CD4-positive, CD25-positive, alpha-beta regulatory T cell (primary cell): ENCODE data around the gene FGF18. TPM values are rescaled to one million over a fixed set of nuclear protein-coding genes. Genes with fewer than 3 reads are reported as not detected.
"Not testable (repeated sequence)": the region's sequence is repeated elsewhere in the genome, so short reads cannot be mapped to it uniquely, and the experiment has no call there.

Experiments
- ATAC-seq, 2 donors: fragments of 150-1000 bp; cut with Tn5 transposase; one replicate each; pipeline ENCODE4 v1.10.0; 2021; ENCODE audit warnings: low read depth in 2 of 2, moderate number of reproducible peaks in 2 of 2, moderate library complexity in 1 of 2
- DNase-seq, 3 donors: peaks; one replicate each; pipeline versions ENCODE4 v3.0.0 to v3.0.0-alpha.2; 2012 to 2022; ENCODE audit warnings: mixed read lengths in 1 of 3
- H3K27ac ChIP-seq: one replicate; pipeline ENCODE4 v1.7.0; 2013; ENCODE audit warnings: mild to moderate bottlenecking, low read length; ENCODE audit not compliant: insufficient read depth, poor library complexity, severe bottlenecking
- H3K27me3 ChIP-seq: one replicate; pipeline ENCODE4 v1.7.0; 2013; ENCODE audit warnings: low read length; ENCODE audit not compliant: control insufficient read depth, insufficient read depth
- H3K36me3 ChIP-seq: one replicate; pipeline ENCODE4 v1.7.0; 2013; ENCODE audit warnings: mild to moderate bottlenecking, low read length, moderate library complexity; ENCODE audit not compliant: control insufficient read depth, insufficient read depth
- H3K4me1 ChIP-seq: 2 replicates; pipeline ENCODE4 v1.7.0; 2013; ENCODE audit warnings: mild to moderate bottlenecking, low read length; ENCODE audit not compliant: insufficient read depth, control insufficient read depth, poor library complexity, severe bottlenecking
- H3K4me3 ChIP-seq: one replicate; pipeline ENCODE4 v1.7.0; 2013; ENCODE audit warnings: low read depth, mild to moderate bottlenecking, low read length, moderate library complexity
- H3K9me3 ChIP-seq, 2 experiments: 1 replicate in 1 of 2; 2 replicates in 1 of 2; pipeline ENCODE4 v1.7.0; 2013; ENCODE audit warnings: low read length in 2 of 2, mild to moderate bottlenecking in 1 of 2, moderate library complexity in 1 of 2; ENCODE audit not compliant: control insufficient read depth in 2 of 2
- H3K27ac Mint-ChIP-seq, 3 donors: one replicate each; pipeline ENCODE4 v1.8.0; 2020 to 2022; ENCODE audit warnings: mild to moderate bottlenecking in 3 of 3, mixed read lengths in 3 of 3, moderate library complexity in 2 of 3
- H3K27me3 Mint-ChIP-seq: one replicate; pipeline ENCODE4 v1.8.0; 2022; ENCODE audit warnings: mild to moderate bottlenecking, mixed read lengths
- H3K36me3 Mint-ChIP-seq: one replicate; pipeline ENCODE4 v1.8.0; 2020; ENCODE audit warnings: mixed read lengths
- H3K4me1 Mint-ChIP-seq, 4 donors: one replicate each; pipeline ENCODE4 v1.8.0; 2020 to 2022; ENCODE audit warnings: mixed read lengths in 4 of 4, mild to moderate bottlenecking in 1 of 4
- H3K4me3 Mint-ChIP-seq, 4 donors: one replicate each; pipeline ENCODE4 v1.8.0; 2020 to 2022; ENCODE audit warnings: mild to moderate bottlenecking in 4 of 4, mixed read lengths in 4 of 4, moderate library complexity in 3 of 4
- H3K9me3 Mint-ChIP-seq, 7 donors: one replicate each; pipeline ENCODE4 v1.8.0; 2020 to 2022; ENCODE audit warnings: mixed read lengths in 7 of 7, mild to moderate bottlenecking in 3 of 7, moderate library complexity in 2 of 7
- polyA plus RNA-seq, 4 donors: library from polyadenylated mRNA; unstranded; fragments of 300-500 nt; fragmentation: Illumina TruSeq; gene quantifications; one replicate each; pipeline ENCODE4 v1.2.3, GENCODE V29; 2021
- total RNA-seq: library from RNA; stranded (reverse); gene quantifications from one replicate; pipeline ENCODE4 v1.2.3, GENCODE V29; 2022

Gene FGF18
- total and polyA plus RNA-seq, 5 donors from 2014 or later = 0.18 to 0.57 TPM; not detected in 3

DNA sequence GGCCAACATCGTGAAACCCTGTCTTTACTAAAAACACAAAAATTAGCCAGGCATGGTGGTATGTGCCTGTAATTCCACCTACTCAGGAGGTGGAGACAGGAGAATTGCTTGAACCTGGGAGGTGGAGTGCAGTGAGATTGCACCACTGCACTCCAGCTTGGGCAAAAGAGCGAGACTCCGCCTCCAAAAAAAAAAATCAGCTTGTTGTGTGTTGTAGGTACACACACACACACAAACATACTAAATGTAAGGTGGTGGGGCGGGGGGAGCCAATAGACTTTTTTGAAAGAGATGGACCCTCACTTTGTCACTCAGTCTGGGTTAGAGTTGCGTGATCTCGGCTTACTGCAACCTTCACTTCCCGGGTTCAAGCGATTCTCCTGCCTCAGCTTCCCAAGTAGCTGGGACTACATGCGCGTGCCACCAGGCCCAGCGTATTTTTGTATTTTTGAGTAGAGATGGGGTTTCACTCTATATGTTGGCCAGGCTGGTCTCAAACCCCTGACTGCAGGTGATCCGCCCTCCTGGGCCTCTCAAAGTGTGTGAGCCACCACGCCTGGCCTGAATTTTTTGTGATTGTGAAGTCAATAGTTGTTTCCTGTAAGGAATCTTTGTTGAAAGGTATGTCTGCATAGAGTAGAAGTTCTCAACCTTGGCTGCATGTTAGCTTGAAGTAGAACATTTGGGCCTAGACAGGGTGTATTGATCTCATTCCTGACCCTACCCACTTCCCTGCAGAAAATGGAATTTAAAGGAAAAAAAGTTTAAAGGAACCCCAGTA lies 18.1 kb upstream of the FGF18 start:
- no peak overlapping the region for H3K27ac ChIP-seq
- Mint-ChIP-seq H3K36me3 (peaks cover 42% of the 10 kb centered on the region), H3K4me1 (peaks cover 15 to 53% (median 42%) of the 10 kb centered on the region in 4 donors), H3K4me3 (no peak overlapping the region), H3K27ac (peak overlapping the region in 2 of 3 donors; percentile 8 to 48), H3K27me3 (no peaks in the 10 kb centered on the region), H3K9me3 (peaks cover 0 to 4% (median 0%) of the 10 kb centered on the region in 7 donors)
- H3K4me3 ChIP-seq = no peak overlapping the region
- DNase-seq (no peak), ATAC-seq (no peak)
- H3K9me3 ChIP-seq = no peaks in the 10 kb centered on the region
- H3K36me3 ChIP-seq = peaks cover 67% of the 10 kb centered on the region
- H3K4me1 ChIP-seq = peaks cover 13% of the 10 kb centered on the region
- no peaks in the 10 kb centered on the region for H3K27me3 ChIP-seq

DNA sequence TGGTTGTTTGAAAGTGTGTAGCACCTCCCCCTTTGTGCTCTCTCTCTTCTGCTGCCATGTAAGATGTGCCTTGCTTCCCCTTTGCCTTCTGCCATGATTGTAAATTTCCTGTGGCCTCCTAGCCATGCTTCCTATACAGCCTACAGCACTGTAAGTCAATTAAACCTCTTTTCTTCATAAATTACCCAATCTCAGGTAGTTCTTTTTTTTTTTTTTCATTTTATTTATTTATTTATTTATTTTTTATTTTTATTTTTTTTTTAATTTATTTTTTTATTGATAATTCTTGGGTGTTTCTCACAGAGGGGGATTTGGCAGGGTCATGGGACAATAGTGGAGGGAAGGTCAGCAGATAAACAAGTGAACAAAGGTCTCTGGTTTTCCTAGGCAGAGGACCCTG lies 16.7 kb upstream of the FGF18 start:
- not testable (repeated sequence) for H3K9me3 ChIP-seq, ATAC-seq, H3K4me3 Mint-ChIP-seq, H3K9me3 Mint-ChIP-seq, H3K4me3 ChIP-seq, H3K27ac ChIP-seq, H3K27ac Mint-ChIP-seq, H3K27me3 ChIP-seq, DNase-seq, H3K27me3 Mint-ChIP-seq
- Mint-ChIP-seq H3K4me1 (peaks cover 24 to 53% (median 44%) of the 10 kb centered on the region in 4 donors), H3K36me3 (peaks cover 41% of the 10 kb centered on the region)
- peaks cover 13% of the 10 kb centered on the region for H3K4me1 ChIP-seq
- peaks cover 67% of the 10 kb centered on the region for H3K36me3 ChIP-seq

DNA sequence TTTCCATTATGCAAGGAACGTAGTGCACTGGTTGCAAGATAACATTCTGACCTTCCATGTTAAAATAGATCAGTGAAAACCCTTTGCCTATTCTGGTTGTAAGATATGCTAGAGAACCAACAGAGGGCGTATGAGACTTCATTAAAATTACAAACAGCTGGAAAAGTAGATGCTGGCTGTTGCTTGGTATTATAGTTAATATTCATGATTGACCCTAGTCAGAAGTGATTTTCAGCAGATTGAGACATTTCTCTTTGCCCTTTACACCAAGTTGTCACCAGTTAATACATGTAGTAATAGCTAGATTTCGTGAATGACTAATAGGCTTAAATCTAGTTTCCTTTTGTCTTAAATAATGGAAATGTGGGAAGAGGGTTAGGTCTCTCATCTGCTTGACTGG lies 13.8 kb upstream of the FGF18 start:
- Histone ChIP-seq H3K36me3 (peaks cover 69% of the 10 kb centered on the region), H3K27me3 (no peaks in the 10 kb centered on the region), H3K27ac (no peak overlapping the region), H3K4me1 (peaks cover 12% of the 10 kb centered on the region), H3K4me3 (no peak overlapping the region), H3K9me3 (no peaks in the 10 kb centered on the region)
- Mint-ChIP-seq H3K9me3 (peaks cover 0 to 4% (median 0%) of the 10 kb centered on the region in 7 donors), H3K4me3 (peak overlapping the region in 1 of 4 donors; percentile 62), H3K27me3 (no peaks in the 10 kb centered on the region), H3K27ac (peak overlapping the region in 2 of 3 donors; percentile 21 to 40), H3K4me1 (peaks cover 37 to 51% (median 43%) of the 10 kb centered on the region in 4 donors), H3K36me3 (peaks cover 54% of the 10 kb centered on the region)
- DNase-seq (no peak), ATAC-seq (no peak)

DNA sequence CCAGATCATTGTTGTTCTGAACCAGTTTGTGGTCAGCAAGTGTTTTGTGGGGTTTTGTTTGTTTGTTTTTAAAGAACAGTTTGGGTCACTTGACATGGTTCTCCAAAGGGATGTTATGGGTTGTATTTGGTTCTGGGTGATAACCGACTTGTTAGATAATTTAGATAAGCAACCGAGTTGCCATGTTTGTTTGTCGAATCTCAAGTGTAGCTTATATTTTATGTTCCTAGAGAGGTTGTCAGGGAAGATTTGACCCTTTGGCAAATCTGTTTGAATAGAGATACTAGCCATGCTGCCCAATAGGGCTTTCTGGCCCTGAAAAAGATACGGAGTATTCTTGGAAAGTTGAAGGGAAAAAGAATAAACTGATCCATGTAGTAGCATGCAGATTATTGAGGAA lies 12.2 kb upstream of the FGF18 start:
- Mint-ChIP-seq H3K27me3 (no peaks in the 10 kb centered on the region), H3K27ac (no peak overlapping the region), H3K4me3 (no peak overlapping the region), H3K9me3 (peaks cover 0 to 4% (median 0%) of the 10 kb centered on the region in 7 donors), H3K4me1 (peaks cover 36 to 49% (median 41%) of the 10 kb centered on the region in 4 donors), H3K36me3 (peaks cover 60% of the 10 kb centered on the region)
- H3K4me3 ChIP-seq = no peak overlapping the region
- no peaks in the 10 kb centered on the region for H3K27me3 ChIP-seq
- H3K9me3 ChIP-seq = no peaks in the 10 kb centered on the region
- DNase-seq (no peak), ATAC-seq (no peak)
- peaks cover 72% of the 10 kb centered on the region for H3K36me3 ChIP-seq
- peaks cover 3% of the 10 kb centered on the region for H3K4me1 ChIP-seq
- no peak overlapping the region for H3K27ac ChIP-seq

DNA sequence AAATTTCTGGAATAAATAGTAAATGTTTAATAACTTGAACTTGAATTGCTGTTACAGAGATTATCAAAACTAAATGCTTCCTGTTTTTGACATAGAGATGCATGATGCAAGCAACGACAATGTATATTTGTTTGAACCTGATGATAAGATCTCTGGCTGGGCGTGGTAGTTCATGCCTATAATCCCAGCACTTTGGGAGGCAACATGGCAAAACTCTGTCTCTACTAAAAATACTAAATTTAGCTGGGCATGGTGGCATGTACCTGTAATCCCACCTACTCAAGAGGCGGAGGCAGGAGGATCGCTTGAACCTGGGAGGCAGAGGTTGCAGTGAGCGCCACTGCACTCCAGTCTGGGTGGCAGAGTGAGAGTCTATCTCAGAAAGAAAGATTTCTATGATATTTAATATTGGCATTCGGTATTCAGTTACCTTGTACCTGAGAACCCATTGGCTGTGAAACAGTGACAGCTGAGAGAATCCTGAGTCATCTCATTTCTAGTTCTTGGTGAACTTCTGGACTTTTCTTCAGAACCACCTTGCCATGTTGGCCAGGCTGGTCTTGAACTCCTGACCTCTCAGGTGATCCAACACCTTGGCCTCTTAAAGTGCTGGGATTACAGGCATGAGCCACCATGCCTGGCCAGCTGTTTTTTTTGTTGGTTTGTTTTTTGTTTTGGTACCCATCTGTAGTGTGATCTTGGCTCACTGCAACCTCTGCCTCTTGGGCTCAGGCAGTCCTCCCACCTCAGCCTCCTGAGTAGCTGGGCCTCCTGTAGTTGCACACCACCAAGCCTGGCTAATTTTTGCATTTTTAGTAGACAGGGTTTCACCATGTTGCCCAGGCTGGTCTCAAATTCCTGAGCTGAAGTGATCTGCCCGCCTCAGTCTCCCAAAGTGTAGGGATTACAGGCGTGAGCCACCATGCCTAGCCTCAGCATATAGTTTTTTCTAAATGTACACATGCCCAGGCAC lies 10.0 kb upstream of the FGF18 start:
- H3K4me1 Mint-ChIP-seq = peaks cover 37 to 49% (median 43%) of the 10 kb centered on the region in 4 donors
- peaks cover 63% of the 10 kb centered on the region for H3K36me3 Mint-ChIP-seq
- peaks cover 0 to 4% (median 0%) of the 10 kb centered on the region in 7 donors for H3K9me3 Mint-ChIP-seq
- H3K4me1 ChIP-seq = peaks cover 3% of the 10 kb centered on the region
- no peaks in the 10 kb centered on the region for H3K9me3 ChIP-seq
- peak overlapping the region in 3 of 4 donors; percentile 21 to 58 (median 51) for H3K4me3 Mint-ChIP-seq
- H3K27ac Mint-ChIP-seq = peak overlapping the region in 2 of 3 donors; percentile 66 to 91
- no peak for DNase-seq
- H3K27me3 ChIP-seq = no peaks in the 10 kb centered on the region
- H3K4me3 ChIP-seq = peak overlapping the region; percentile 26
- H3K27ac ChIP-seq = no peak overlapping the region
- H3K36me3 ChIP-seq = peaks cover 91% of the 10 kb centered on the region
- no peaks in the 10 kb centered on the region for H3K27me3 Mint-ChIP-seq
- no peak for ATAC-seq

DNA sequence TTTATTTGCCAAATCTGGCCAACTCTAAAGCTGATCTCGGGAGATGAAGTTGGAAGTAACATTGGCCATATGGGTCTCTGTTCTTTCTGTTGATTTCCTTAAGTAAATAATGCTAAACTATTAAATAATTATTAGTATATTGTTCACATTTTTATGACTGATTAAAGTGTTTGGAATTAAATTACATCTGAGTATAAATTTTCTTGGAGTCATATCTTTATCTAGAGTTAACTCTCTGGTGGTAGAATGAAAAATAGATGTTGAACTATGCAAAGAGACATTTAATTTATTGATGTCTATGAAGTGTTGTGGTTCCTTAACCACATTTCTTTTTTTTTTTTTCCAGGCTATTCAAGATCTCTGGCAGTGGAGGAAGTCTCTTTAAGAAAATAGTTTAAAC lies 9.3 kb upstream of the FGF18 start:
- Histone ChIP-seq H3K4me1 (peaks cover 3% of the 10 kb centered on the region), H3K9me3 (no peaks in the 10 kb centered on the region), H3K36me3 (peaks cover 86% of the 10 kb centered on the region), H3K27ac (no peak overlapping the region), H3K4me3 (no peak overlapping the region), H3K27me3 (no peaks in the 10 kb centered on the region)
- peaks cover 37 to 44% (median 42%) of the 10 kb centered on the region in 4 donors for H3K4me1 Mint-ChIP-seq
- peaks cover 0 to 4% (median 0%) of the 10 kb centered on the region in 7 donors for H3K9me3 Mint-ChIP-seq
- peaks cover 63% of the 10 kb centered on the region for H3K36me3 Mint-ChIP-seq
- H3K4me3 Mint-ChIP-seq = no peak overlapping the region
- no peak for DNase-seq
- no peak for ATAC-seq
- peak overlapping the region in 1 of 3 donors; percentile 48 for H3K27ac Mint-ChIP-seq
- no peaks in the 10 kb centered on the region for H3K27me3 Mint-ChIP-seq

DNA sequence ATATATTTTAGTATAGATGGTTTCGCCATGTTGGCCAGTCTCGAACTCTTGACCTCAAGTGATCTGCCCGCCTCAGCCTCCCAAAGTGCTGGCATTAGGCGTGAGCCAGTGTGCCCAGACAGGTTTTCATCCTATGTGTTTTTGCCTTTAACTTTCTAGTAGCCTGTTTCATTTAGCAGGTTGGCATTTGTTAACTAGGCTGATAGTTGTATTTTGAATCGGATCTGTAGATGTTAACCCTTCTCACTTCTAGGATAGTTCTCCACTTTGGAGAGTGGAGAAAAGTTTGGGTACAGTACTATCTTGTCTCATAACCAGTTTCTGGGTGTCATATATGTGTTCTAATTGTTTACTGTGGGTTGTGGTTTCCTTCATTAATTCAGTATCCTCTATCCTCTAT lies 7.3 kb upstream of the FGF18 start:
- H3K36me3 ChIP-seq = peaks cover 66% of the 10 kb centered on the region
- H3K4me3 ChIP-seq = no peak overlapping the region
- Mint-ChIP-seq H3K27me3 (no peaks in the 10 kb centered on the region), H3K36me3 (peaks cover 44% of the 10 kb centered on the region), H3K9me3 (no peaks in the 10 kb centered on the region), H3K4me3 (no peak overlapping the region), H3K4me1 (peaks cover 21 to 28% (median 26%) of the 10 kb centered on the region in 4 donors), H3K27ac (peak overlapping the region in 1 of 3 donors; percentile 23)
- H3K27me3 ChIP-seq = no peaks in the 10 kb centered on the region
- ATAC-seq = no peak
- no peaks in the 10 kb centered on the region for H3K9me3 ChIP-seq
- peaks cover 3% of the 10 kb centered on the region for H3K4me1 ChIP-seq
- no peak for DNase-seq
- no peak overlapping the region for H3K27ac ChIP-seq
